ENCODE results near the gene ARHGAP44. TPM values are rescaled to one million over a fixed set of nuclear protein-coding genes. Genes with fewer than 3 reads are reported as not detected.

ARHGAP44 gene
- total RNA-seq, 1 donor from 2014 or later, result 19.3 TPM

DNA sequence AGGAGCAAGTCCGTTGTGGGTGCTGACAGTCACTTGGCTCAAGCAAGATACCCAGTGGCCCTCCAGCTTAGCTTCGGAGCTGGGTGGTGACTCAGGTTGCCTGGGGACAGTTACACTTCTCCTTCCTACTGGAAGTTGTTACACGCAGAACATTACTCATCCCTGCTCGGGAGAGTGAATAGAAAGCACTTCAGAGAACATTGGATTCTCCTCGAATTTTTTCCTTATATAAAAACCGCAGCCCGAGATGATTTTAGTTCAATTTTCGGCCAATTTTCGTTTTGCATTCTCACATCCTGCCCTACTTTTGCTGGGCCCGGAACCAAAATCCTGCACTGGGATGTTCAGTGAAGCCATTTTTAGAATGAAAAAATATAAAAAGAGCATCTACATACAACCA lies 128.8 kb downstream of the ARHGAP44 start:
- no peak overlapping the region for H3K27ac ChIP-seq
- H3K4me3 ChIP-seq, result no peak overlapping the region
- DNase-seq (ENCODE audit: low spot score in 2 of 2), result no peak
- no peaks in the 10 kb centered on the region for H3K27me3 ChIP-seq
- intact Hi-C loops (cut with DNase I), result no loop called here
- TF ChIP-seq, protein P1, sequence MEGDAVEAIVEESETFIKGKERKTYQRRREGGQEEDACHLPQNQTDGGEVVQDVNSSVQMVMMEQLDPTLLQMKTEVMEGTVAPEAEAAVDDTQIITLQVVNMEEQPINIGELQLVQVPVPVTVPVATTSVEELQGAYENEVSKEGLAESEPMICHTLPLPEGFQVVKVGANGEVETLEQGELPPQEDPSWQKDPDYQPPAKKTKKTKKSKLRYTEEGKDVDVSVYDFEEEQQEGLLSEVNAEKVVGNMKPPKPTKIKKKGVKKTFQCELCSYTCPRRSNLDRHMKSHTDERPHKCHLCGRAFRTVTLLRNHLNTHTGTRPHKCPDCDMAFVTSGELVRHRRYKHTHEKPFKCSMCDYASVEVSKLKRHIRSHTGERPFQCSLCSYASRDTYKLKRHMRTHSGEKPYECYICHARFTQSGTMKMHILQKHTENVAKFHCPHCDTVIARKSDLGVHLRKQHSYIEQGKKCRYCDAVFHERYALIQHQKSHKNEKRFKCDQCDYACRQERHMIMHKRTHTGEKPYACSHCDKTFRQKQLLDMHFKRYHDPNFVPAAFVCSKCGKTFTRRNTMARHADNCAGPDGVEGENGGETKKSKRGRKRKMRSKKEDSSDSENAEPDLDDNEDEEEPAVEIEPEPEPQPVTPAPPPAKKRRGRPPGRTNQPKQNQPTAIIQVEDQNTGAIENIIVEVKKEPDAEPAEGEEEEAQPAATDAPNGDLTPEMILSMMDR (IDR thresholded peaks at IDR 0.05), result no peak
- peaks cover 0 to 10% of the 10 kb centered on the region in 2 donors for H3K36me3 ChIP-seq
- H3K9me3 ChIP-seq, result no peaks in the 10 kb centered on the region
- H3K4me1 ChIP-seq, result no peaks in the 10 kb centered on the region

DNA sequence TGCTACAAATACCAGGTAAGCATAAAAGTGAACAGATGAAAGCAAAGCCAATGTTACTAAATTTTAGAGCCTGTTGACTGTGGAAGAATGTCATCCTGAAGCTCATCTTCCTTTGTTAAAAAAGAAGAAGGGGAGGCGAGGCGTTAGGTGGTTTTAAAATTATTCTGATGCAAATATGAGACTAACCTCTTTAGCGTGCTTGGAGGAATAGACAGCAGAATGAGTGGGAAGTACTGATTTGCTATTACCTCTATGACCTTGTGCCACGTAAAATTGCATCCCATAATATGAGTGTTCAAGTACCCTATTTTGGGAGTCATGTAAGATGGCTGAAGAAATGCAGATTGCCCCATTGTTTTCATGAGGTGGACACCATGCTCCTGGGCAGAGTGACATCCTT lies 132.8 kb downstream of the ARHGAP44 start:
- no peaks in the 10 kb centered on the region for H3K36me3 ChIP-seq
- H3K9me3 ChIP-seq, result no peaks in the 10 kb centered on the region
- TF ChIP-seq, protein P1 (IDR thresholded peaks at IDR 0.05), result no peak
- H3K4me3 ChIP-seq, result no peak overlapping the region
- no peak overlapping the region for H3K27ac ChIP-seq
- DNase-seq (ENCODE audit: low spot score in 2 of 2), result no peak
- H3K27me3 ChIP-seq, result no peaks in the 10 kb centered on the region
- intact Hi-C loops (cut with DNase I), result no loop called here
- peaks cover 0 to 2% of the 10 kb centered on the region in 2 donors for H3K4me1 ChIP-seq

DNA sequence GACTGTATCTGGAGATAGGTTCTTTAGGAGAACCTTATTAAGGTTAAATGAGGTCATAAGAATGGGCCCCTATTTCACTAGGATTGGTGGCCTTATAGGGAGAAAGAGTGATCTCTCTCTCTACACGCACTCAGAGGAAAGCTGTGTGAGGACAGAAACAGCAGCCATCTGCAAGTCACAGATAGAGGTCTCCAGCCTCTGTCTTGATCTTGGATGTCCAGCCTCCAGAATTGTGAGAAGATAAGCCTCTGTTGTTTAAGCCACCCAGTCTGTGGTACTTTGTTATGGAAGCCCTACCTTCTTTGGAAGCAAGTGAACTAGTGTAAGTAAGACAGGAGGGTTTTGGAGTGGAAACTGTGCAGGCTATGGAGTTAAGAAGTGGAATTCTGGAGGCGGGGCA lies 135.3 kb downstream of the ARHGAP44 start:
- Histone ChIP-seq H3K27ac (no peak overlapping the region), H3K36me3 (no peaks in the 10 kb centered on the region), H3K4me3 (no peak overlapping the region), H3K27me3 (no peaks in the 10 kb centered on the region), H3K4me1 (peaks cover 0 to 18% of the 10 kb centered on the region in 2 donors), H3K9me3 (no peaks in the 10 kb centered on the region)
- no peak for DNase-seq (ENCODE audit: low spot score in 2 of 2)
- intact Hi-C loops (cut with DNase I), result no loop called here
- TF ChIP-seq, protein P1 (IDR thresholded peaks at IDR 0.05), result no peak

DNA sequence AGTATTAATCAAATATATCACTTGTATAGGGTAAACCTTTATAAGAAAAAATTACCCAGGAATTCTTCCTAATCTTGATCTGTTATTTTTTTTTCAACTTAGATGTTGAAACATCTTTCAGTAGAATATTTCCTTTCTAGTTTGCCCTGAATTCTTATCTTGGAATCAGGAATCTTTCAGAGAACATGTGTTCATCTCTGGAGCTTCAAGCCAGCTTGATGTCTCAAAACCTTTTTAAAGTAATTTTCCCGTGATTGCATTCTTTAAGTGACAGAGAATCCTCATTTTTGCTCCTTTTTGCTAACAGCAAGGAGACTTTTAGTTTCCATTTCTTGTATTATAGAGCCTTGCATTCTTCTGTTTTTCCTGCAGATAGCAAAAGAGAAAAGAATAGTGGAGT lies 137.7 kb downstream of the ARHGAP44 start:
- DNase-seq (ENCODE audit: low spot score in 2 of 2), result no peak
- no peaks in the 10 kb centered on the region for H3K36me3 ChIP-seq
- no peaks in the 10 kb centered on the region for H3K27me3 ChIP-seq
- no peak overlapping the region for H3K4me3 ChIP-seq
- peaks cover 0 to 18% of the 10 kb centered on the region in 2 donors for H3K4me1 ChIP-seq
- peak overlapping the region; percentile 56 to 72 for H3K27ac ChIP-seq
- H3K9me3 ChIP-seq, result no peaks in the 10 kb centered on the region
- intact Hi-C loops (cut with DNase I), result no loop called here
- TF ChIP-seq, protein P1 (IDR thresholded peaks at IDR 0.05), result no peak

DNA sequence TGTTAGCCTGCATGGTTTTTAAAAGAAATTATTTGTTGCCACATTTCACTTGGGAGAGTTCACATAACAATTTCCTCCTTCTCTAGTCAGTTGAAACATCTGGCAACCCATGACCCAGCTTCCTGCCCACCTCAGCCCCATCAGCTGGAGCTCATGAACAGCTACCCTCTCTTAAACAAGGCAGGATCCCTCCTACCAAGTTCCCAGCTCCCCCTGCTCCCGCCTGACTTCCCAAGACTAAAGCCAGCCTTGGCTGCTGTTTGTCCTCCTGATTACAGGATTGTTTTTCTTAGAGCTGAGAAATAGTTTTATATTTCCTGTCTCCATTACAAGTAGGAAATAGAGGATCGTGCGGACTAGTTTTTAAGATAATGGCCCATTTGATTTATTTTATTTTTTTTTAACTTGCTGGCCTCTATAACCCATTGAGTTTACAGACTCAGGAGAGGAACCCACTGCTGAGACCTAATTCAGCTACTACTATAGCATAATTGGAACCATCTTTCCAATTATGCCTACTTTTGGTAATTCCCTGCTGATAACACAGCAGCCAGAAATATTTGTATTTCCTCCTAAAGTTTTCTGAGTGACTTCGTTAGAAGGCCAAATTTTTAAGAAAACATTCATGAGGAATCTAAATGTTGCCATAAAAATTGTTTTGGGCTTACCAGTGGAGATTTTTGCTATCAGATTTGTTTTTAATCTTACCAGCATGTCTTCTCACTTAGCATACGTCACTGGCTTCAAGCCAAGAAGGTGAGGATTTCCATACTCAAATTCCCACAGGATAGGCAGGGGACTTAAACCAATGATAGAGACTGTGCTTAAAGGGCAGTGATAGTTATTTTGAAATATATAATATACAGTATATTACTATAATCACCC lies 138.5 kb downstream of the ARHGAP44 start:
- intact Hi-C loops (cut with DNase I), result no loop called here
- DNase-seq (ENCODE audit: low spot score in 2 of 2), result no peak
- Histone ChIP-seq H3K4me1 (peaks cover 0 to 18% of the 10 kb centered on the region in 2 donors), H3K36me3 (no peaks in the 10 kb centered on the region), H3K9me3 (no peaks in the 10 kb centered on the region), H3K27ac (peak overlapping the region; percentile 56 to 72), H3K4me3 (no peak overlapping the region), H3K27me3 (no peaks in the 10 kb centered on the region)
- TF ChIP-seq, protein P1 (IDR thresholded peaks at IDR 0.05), result no peak
